OCI-LY7 (cell line): ENCODE results near the gene CCDC178.

Source experiments
- EZH2phosphoT487 ChIP-seq: fragments of 200-600 bp; sonication (generic); IDR thresholded peaks from 2 replicates; pipeline ENCODE4 v1.6.1; 2018; ENCODE audit warnings: low read depth, borderline replicate concordance, mild to moderate bottlenecking, mixed run types, antibody characterized with exemption, low read length, moderate library complexity, mixed read lengths
- TF ChIP-seq, protein P1 (sequence below): fragments of 200-600 bp; sonication (generic); conservative IDR thresholded peaks from 2 replicates; pipeline ENCODE4 v1.5.1; 2014; ENCODE audit warnings: mild to moderate bottlenecking, antibody characterized with exemption, low read length, moderate library complexity, mixed read lengths

DNA sequence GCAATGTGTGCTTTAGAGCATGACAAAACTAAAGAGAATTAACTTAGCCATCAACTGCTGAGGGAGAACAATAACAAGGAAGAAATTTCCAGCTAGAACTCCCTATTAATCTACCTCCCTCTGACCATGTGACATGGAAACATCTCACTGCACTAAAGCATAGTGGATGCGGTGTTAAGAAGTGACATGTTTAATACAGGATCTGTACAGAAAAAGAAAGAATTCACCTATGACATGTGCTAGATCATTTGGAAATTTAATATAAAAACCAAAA lies 465.4 kb downstream of the CCDC178 start:
- TF ChIP-seq, protein P1, sequence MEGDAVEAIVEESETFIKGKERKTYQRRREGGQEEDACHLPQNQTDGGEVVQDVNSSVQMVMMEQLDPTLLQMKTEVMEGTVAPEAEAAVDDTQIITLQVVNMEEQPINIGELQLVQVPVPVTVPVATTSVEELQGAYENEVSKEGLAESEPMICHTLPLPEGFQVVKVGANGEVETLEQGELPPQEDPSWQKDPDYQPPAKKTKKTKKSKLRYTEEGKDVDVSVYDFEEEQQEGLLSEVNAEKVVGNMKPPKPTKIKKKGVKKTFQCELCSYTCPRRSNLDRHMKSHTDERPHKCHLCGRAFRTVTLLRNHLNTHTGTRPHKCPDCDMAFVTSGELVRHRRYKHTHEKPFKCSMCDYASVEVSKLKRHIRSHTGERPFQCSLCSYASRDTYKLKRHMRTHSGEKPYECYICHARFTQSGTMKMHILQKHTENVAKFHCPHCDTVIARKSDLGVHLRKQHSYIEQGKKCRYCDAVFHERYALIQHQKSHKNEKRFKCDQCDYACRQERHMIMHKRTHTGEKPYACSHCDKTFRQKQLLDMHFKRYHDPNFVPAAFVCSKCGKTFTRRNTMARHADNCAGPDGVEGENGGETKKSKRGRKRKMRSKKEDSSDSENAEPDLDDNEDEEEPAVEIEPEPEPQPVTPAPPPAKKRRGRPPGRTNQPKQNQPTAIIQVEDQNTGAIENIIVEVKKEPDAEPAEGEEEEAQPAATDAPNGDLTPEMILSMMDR: no peak
- TF ChIP-seq EZH2phosphoT487: no peak
